B cell (primary cell): ENCODE results near the gene DPPA2. TPM values are rescaled to one million over a fixed set of nuclear protein-coding genes. Genes with fewer than 3 reads are reported as not detected.

Experiments
- ATAC-seq: fragments of 200-7000 bp; cut with Tn5 transposase; one replicate; pipeline ENCODE4 v1.10.0; 2021; ENCODE audit warnings: low read depth, mild to moderate bottlenecking, moderate number of reproducible peaks, moderate library complexity
- CTCF ChIA-PET: fragments of 350-600 bp; sonication (Branson Sonifier 250); formaldehyde crosslinking; loops from one replicate; lab custom pipeline; 2021; ENCODE audit warnings: antibody characterized with exemption, inconsistent platforms; lab: Charles Lee
- POLR2A ChIA-PET: fragments of 350-600 bp; sonication (Branson Sonifier 250); formaldehyde crosslinking; loops from one replicate; lab custom pipeline; 2021; ENCODE audit warnings: antibody characterized with exemption; lab: Charles Lee
- DNase-seq: peaks from one replicate; pipeline ENCODE4 v3.0.0; 2013
- H2AFZ ChIP-seq: 2 replicates; pipeline ENCODE4 v1.6.1; 2012; ENCODE audit warnings: mild to moderate bottlenecking, low read depth, low read length; ENCODE audit not compliant: insufficient read depth, poor library complexity, severe bottlenecking
- H3K27ac ChIP-seq, 2 donors: 1 replicate in 1 of 2; 2 replicates in 1 of 2; pipeline ENCODE4 v1.5.1; 2012 to 2013; ENCODE audit warnings: low read length in 2 of 2, mild to moderate bottlenecking in 2 of 2, moderate library complexity in 1 of 2
- H3K27me3 ChIP-seq, 4 experiments: fragments of 200-600 bp in 1 of 4; sonication (generic) in 1 of 4; replicated peaks in 1 of 4; 1 replicate in 2 of 4; 2 replicates in 2 of 4; pipeline versions ENCODE4 v1.6.1 to v1.7.0; 2013 to 2016; ENCODE audit warnings: low read length in 3 of 4, mild to moderate bottlenecking in 2 of 4, mixed read lengths in 1 of 4, moderate library complexity in 1 of 4; ENCODE audit not compliant: insufficient read depth in 4 of 4, control insufficient read depth in 3 of 4; ENCODE audit errors: control extremely low read depth in 1 of 4
- H3K36me3 ChIP-seq, 2 experiments: replicated peaks in 1 of 2; 1 replicate in 1 of 2; 2 replicates in 1 of 2; pipeline versions ENCODE4 v1.6.1 to v1.7.1; 2013; ENCODE audit warnings: low read length in 1 of 2; ENCODE audit not compliant: insufficient read depth in 2 of 2, control insufficient read depth in 1 of 2; ENCODE audit errors: control extremely low read depth in 1 of 2, extremely low read depth in 1 of 2
- H3K4me1 ChIP-seq, 2 donors: fragments of 200-600 bp in 1 of 2; sonication (generic) in 1 of 2; 1 replicate in 1 of 2; 2 replicates in 1 of 2; pipeline versions ENCODE4 v1.5.1 to v1.6.1; 2013 to 2017; ENCODE audit warnings: low read length in 2 of 2; ENCODE audit not compliant: control insufficient read depth in 2 of 2, insufficient read depth in 2 of 2
- H3K4me2 ChIP-seq: replicated peaks from 2 replicates; pipeline ENCODE3; 2012; ENCODE audit warnings: mild to moderate bottlenecking, low read depth, low read length; ENCODE audit not compliant: poor library complexity, severe bottlenecking
- H3K4me3 ChIP-seq, 5 experiments: fragments of 200-600 bp in 1 of 5; sonication (generic) in 1 of 5; 1 replicate in 3 of 5; 2 replicates in 2 of 5; pipeline versions ENCODE4 v1.5.1 to v1.7.0; 2011 to 2016; ENCODE audit warnings: low read length in 4 of 5, mild to moderate bottlenecking in 4 of 5, low read depth in 2 of 5, control low read depth in 1 of 5, moderate library complexity in 1 of 5; ENCODE audit not compliant: insufficient read depth in 1 of 5; ENCODE audit errors: control extremely low read depth in 1 of 5, extremely low read depth in 1 of 5
- H3K79me2 ChIP-seq: fragments of 200-600 bp; sonication (generic); one replicate; pipeline ENCODE4 v1.6.0; 2016; ENCODE audit warnings: low read length; ENCODE audit not compliant: control insufficient read depth, insufficient read depth
- H3K9ac ChIP-seq: fragments of 200-600 bp; sonication (generic); 2 replicates; pipeline ENCODE4 v1.6.1; 2017; ENCODE audit warnings: mild to moderate bottlenecking, low read length, moderate library complexity
- H3K9me3 ChIP-seq, 3 donors: one replicate each; pipeline versions ENCODE4 v1.6.1 to v1.7.1; 2013; ENCODE audit warnings: low read length in 2 of 3; ENCODE audit not compliant: control insufficient read depth in 2 of 3, insufficient read depth in 1 of 3; ENCODE audit errors: control extremely low read depth in 1 of 3
- H4K20me1 ChIP-seq: 2 replicates; pipeline ENCODE4 v1.6.0; 2012; ENCODE audit warnings: mild to moderate bottlenecking, low read length; ENCODE audit not compliant: insufficient read depth, control insufficient read depth, poor library complexity, severe bottlenecking
- H3K27ac Mint-ChIP-seq: one replicate; pipeline ENCODE4 v1.8.0; 2021; ENCODE audit warnings: mixed read lengths
- H3K27me3 Mint-ChIP-seq: one replicate; pipeline ENCODE4 v1.8.0; 2021; ENCODE audit warnings: mixed read lengths
- H3K4me1 Mint-ChIP-seq: one replicate; pipeline ENCODE4 v1.8.0; 2021; ENCODE audit warnings: mixed read lengths
- H3K4me3 Mint-ChIP-seq: one replicate; pipeline ENCODE4 v1.8.0; 2021; ENCODE audit warnings: mixed read lengths
- H3K9me3 Mint-ChIP-seq: one replicate; pipeline ENCODE4 v1.8.0; 2022; ENCODE audit warnings: mixed read lengths; ENCODE audit not compliant: insufficient read depth
- CTCF ChIP-seq: fragments of 200-600 bp; IDR thresholded peaks from one replicate; pipeline ENCODE4 v1.8.0; 2022; ENCODE audit warnings: antibody characterized with exemption, mild to moderate bottlenecking
- EZH2 ChIP-seq: IDR thresholded peaks from 2 replicates; pipeline ENCODE4 v1.6.1; 2012; ENCODE audit warnings: borderline replicate concordance, low read depth, mild to moderate bottlenecking, moderate library complexity, low read length; ENCODE audit not compliant: insufficient read depth, poor library complexity, severe bottlenecking
- WGBS: methylation state at CpG from one replicate; pipeline ENCODE4 v1.1.5; 2013; ENCODE audit warnings: missing lambda C conversion rate; ENCODE audit not compliant: insufficient coverage; 5-methylcytosine and 5-hydroxymethylcytosine counted together
- intact Hi-C: fragments of 100-400 bp; cut with micrococcal nuclease; formaldehyde crosslinking; loops from one replicate; pipeline ENCODE4 v1.10.0; 2022
- polyA minus RNA-seq: library from RNA; depleted of rRNA, polyadenylated mRNA; stranded (reverse); fragments of >200 nt; gene quantifications from 2 replicates; pipeline ENCODE4 v1.2.3, GENCODE V29; 2012
- polyA plus RNA-seq: library from polyadenylated mRNA; depleted of rRNA; stranded (reverse); fragments of >200 nt; gene quantifications from 2 replicates; pipeline ENCODE4 v1.2.3, GENCODE V29; 2012
- total RNA-seq, 2 donors: library from RNA; stranded (reverse); fragments of 120-200 nt in 1 of 2; gene quantifications; 1 replicate in 1 of 2; 2 replicates in 1 of 2; pipeline versions ENCODE4 v1.2.3 to v1.2.4, GENCODE V29; 2013 to 2022

The DPPA2 gene
- total RNA-seq, result not detected in 2 replicates
- not detected for total RNA-seq (2013)
- 0.12 TPM in 1 of 2 replicates, not detected in the other for polyA plus RNA-seq
- not detected in 2 replicates for polyA minus RNA-seq

- DNase-seq (no peak), ATAC-seq (no peak)
- Histone ChIP-seq H3K9ac (no peak within 1 kb of the TSS), H3K4me3 (no peak within 1 kb of the TSS), H3K4me1 (no peaks in the 10 kb centered on the region), H3K4me2 (no peak within 1 kb of the TSS), H3K27me3 (no peaks in the 10 kb centered on the region), H3K36me3 (no peaks in the 10 kb centered on the region), H3K79me2 (no peaks in the 10 kb centered on the region), H2AFZ (no peak within 1 kb of the TSS), H3K27ac (no peak within 1 kb of the TSS), H3K9me3 (peaks cover 0 to 13% (median 0%) of the 10 kb centered on the region in 3 donors), H4K20me1 (no peaks in the 10 kb centered on the region)
- ChIA-PET CTCF (no interaction called here), POLR2A (no interaction called here)
- Mint-ChIP-seq H3K27me3 (no peaks in the 10 kb centered on the region), H3K4me3 (no peak within 1 kb of the TSS), H3K9me3 (peaks cover under 1% of the 10 kb centered on the region), H3K27ac (no peak within 1 kb of the TSS), H3K4me1 (no peaks in the 10 kb centered on the region)
- TF ChIP-seq EZH2 (no peak), CTCF (no peak)
- intact Hi-C loops, result no loop called here
- 95% methylated on average over 17 of the region's 21 CpGs for WGBS
Observed at GRCh38 chr3:109316162-109316730, at the start of gene DPPA2. TSS of gene DPPA2 (minus strand) at chr3:109316517. CDS start at chr3:109314542, 1,975 bp downstream.

- CTCF ChIA-PET, result interaction anchor here (0.6 kb wide), 1 partner anchor 124 kb away, joined by 3 read pairs; no protein-coding TSS in a partner anchor
- Histone ChIP-seq H3K36me3 (no peaks in the 10 kb centered on the region), H3K9ac (no peak overlapping the region), H3K27ac (no peak overlapping the region), H4K20me1 (no peaks in the 10 kb centered on the region), H3K27me3 (no peaks in the 10 kb centered on the region), H3K4me3 (no peak overlapping the region), H3K9me3 (peaks cover 0 to 7% (median 0%) of the 10 kb centered on the region in 3 donors), H3K4me1 (no peaks in the 10 kb centered on the region), H2AFZ (no peak overlapping the region), H3K79me2 (no peaks in the 10 kb centered on the region), H3K4me2 (no peak overlapping the region)
- ATAC-seq, result no peak
- intact Hi-C loops, result no loop called here
- POLR2A ChIA-PET, result no interaction called here
- TF ChIP-seq CTCF, result no peak
- TF ChIP-seq EZH2, result no peak
- Mint-ChIP-seq H3K4me1 (no peaks in the 10 kb centered on the region), H3K9me3 (no peaks in the 10 kb centered on the region), H3K27me3 (no peaks in the 10 kb centered on the region), H3K27ac (no peak overlapping the region), H3K4me3 (no peak overlapping the region)
- WGBS, result 91% methylated on average over 6 of the region's 6 CpGs
- DNase-seq, result no peak
Observed at GRCh38 chr3:109364088-109364487, 47.8 kb upstream of the DPPA2 start.
